A673 (cell line): ENCODE results near the gene RHBDF2. TPM values are rescaled to one million over a fixed set of nuclear protein-coding genes. Genes with fewer than 3 reads are reported as not detected.

Experiments used
- BruUV-seq: library from RNA; stranded (reverse); fragments of 400-500 nt; replicated peaks from 2 replicates; lab custom pipeline; 2021; lab: Mats Ljungman, UMichigan
- CTCF ChIA-PET: fragments of 300-600 bp; sonication (Branson Sonifier 250); formaldehyde crosslinking; loops from one replicate; lab custom pipeline; 2022; ENCODE audit warnings: antibody characterized with exemption; lab: Charles Lee
- POLR2A ChIA-PET: fragments of 300-600 bp; sonication (Branson Sonifier 250); formaldehyde crosslinking; loops from one replicate; lab custom pipeline; 2022; ENCODE audit warnings: antibody characterized with exemption; ENCODE audit not compliant: low non-redundant PET; lab: Charles Lee
- DNase-seq: peaks from one replicate; pipeline ENCODE4 v3.0.0-alpha.2; 2015; ENCODE audit warnings: low spot score
- H3K27ac ChIP-seq: fragments of 200-600 bp; sonication (generic); 2 replicates; pipeline ENCODE4 v1.5.1; 2016; ENCODE audit warnings: mixed run types, low read depth, mild to moderate bottlenecking, mixed read lengths, antibody characterized with exemption, low read length; ENCODE audit not compliant: poor library complexity, severe bottlenecking
- H3K27me3 ChIP-seq: fragments of 200-600 bp; sonication (generic); replicated peaks from 2 replicates; pipeline ENCODE4 v1.6.1; 2017; ENCODE audit warnings: mixed run types, low read depth, mild to moderate bottlenecking, mixed read lengths, antibody characterized with exemption, low read length; ENCODE audit not compliant: insufficient read depth, poor library complexity
- H3K36me3 ChIP-seq: fragments of 200-600 bp; sonication (generic); 2 replicates; pipeline ENCODE4 v1.6.1; 2016; ENCODE audit warnings: mixed run types, mild to moderate bottlenecking, mixed read lengths, antibody characterized with exemption, low read length; ENCODE audit not compliant: insufficient read depth, poor library complexity, severe bottlenecking
- H3K4me1 ChIP-seq: fragments of 200-600 bp; sonication (generic); 2 replicates; pipeline ENCODE4 v1.6.1; 2017; ENCODE audit warnings: mixed run types, mild to moderate bottlenecking, mixed read lengths, antibody characterized with exemption, low read length; ENCODE audit not compliant: insufficient read depth, poor library complexity, severe bottlenecking
- H3K4me3 ChIP-seq: fragments of 200-600 bp; sonication (generic); 2 replicates; pipeline ENCODE4 v1.5.1; 2016; ENCODE audit warnings: low read depth, mixed run types, mild to moderate bottlenecking, mixed read lengths, low read length; ENCODE audit not compliant: poor library complexity, severe bottlenecking
- H3K9me3 ChIP-seq: fragments of 200-600 bp; sonication (generic); 2 replicates; pipeline ENCODE4 v1.6.1; 2016; ENCODE audit warnings: mixed run types, low read depth, mild to moderate bottlenecking, mixed read lengths, antibody characterized with exemption, low read length; ENCODE audit not compliant: poor library complexity, severe bottlenecking
- EZH2 ChIP-seq: fragments of 200-600 bp; sonication (generic); IDR thresholded peaks from 2 replicates; pipeline ENCODE4 v1.6.1; 2017; ENCODE audit warnings: borderline replicate concordance, low read depth, mild to moderate bottlenecking, mixed read lengths, antibody characterized with exemption, low read length; ENCODE audit not compliant: poor library complexity, severe bottlenecking
- intact Hi-C: fragments of 100-400 bp; cut with micrococcal nuclease; formaldehyde crosslinking; loops from one replicate; pipeline ENCODE4 v1.10.0; 2022; ENCODE audit not compliant: unreplicated experiment
- total RNA-seq: library from RNA; stranded (reverse); gene quantifications from 2 replicates; pipeline ENCODE4 v1.2.3, GENCODE V29; 2021
- TF ChIP-seq, protein P1 (sequence below): fragments of 300-800, 200-600 bp; sonication (generic); conservative IDR thresholded peaks from 2 replicates; pipeline ENCODE4 v1.5.1; 2017; ENCODE audit warnings: low read depth, mild to moderate bottlenecking, antibody characterized with exemption, low read length, moderate library complexity, mixed read lengths

Gene RHBDF2
- total RNA-seq, 1 experiment from 2014 or later: 20.4 TPM

GRCh38 chr17:76433693-76434092 lies 67.5 kb downstream of the RHBDF2 start:
- CTCF ChIA-PET: no interaction called here
- H3K27me3 ChIP-seq: no peaks in the 10 kb centered on the region
- DNase-seq: no peak
- H3K36me3 ChIP-seq: no peaks in the 10 kb centered on the region
- H3K27ac ChIP-seq: no peak overlapping the region
- H3K9me3 ChIP-seq: no peaks in the 10 kb centered on the region
- intact Hi-C loops: no loop called here
- no TSS peak for BruUV-seq
- no peak overlapping the region for H3K4me3 ChIP-seq
- no peaks in the 10 kb centered on the region for H3K4me1 ChIP-seq
- POLR2A ChIA-PET: no interaction called here
- no peak for TF ChIP-seq EZH2
- TF ChIP-seq, protein P1, sequence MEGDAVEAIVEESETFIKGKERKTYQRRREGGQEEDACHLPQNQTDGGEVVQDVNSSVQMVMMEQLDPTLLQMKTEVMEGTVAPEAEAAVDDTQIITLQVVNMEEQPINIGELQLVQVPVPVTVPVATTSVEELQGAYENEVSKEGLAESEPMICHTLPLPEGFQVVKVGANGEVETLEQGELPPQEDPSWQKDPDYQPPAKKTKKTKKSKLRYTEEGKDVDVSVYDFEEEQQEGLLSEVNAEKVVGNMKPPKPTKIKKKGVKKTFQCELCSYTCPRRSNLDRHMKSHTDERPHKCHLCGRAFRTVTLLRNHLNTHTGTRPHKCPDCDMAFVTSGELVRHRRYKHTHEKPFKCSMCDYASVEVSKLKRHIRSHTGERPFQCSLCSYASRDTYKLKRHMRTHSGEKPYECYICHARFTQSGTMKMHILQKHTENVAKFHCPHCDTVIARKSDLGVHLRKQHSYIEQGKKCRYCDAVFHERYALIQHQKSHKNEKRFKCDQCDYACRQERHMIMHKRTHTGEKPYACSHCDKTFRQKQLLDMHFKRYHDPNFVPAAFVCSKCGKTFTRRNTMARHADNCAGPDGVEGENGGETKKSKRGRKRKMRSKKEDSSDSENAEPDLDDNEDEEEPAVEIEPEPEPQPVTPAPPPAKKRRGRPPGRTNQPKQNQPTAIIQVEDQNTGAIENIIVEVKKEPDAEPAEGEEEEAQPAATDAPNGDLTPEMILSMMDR: no peak

- DNase-seq: peak; percentile 49
These were observed 68.4 kb downstream of the RHBDF2 start for GRCh38 chr17:76432712-76433336.

GRCh38 chr17:76432004-76432403 lies 69.2 kb downstream of the RHBDF2 start:
- CTCF ChIA-PET: no interaction called here
- Histone ChIP-seq H3K27me3 (no peaks in the 10 kb centered on the region), H3K4me1 (peaks cover 7% of the 10 kb centered on the region), H3K9me3 (no peaks in the 10 kb centered on the region), H3K4me3 (no peak overlapping the region), H3K36me3 (no peaks in the 10 kb centered on the region), H3K27ac (no peak overlapping the region)
- TF ChIP-seq, protein P1: no peak
- TF ChIP-seq EZH2: no peak
- BruUV-seq: no TSS peak
- POLR2A ChIA-PET: no interaction called here
- intact Hi-C loops: no loop called here
- no peak for DNase-seq

More at GRCh38 chr17:76432712-76433336, 68.4 kb downstream of the RHBDF2 start:
- peaks cover 5% of the 10 kb centered on the region for H3K4me1 ChIP-seq
- BruUV-seq: no TSS peak
- CTCF ChIA-PET: no interaction called here
- POLR2A ChIA-PET: no interaction called here
- no peaks in the 10 kb centered on the region for H3K36me3 ChIP-seq
- no peaks in the 10 kb centered on the region for H3K9me3 ChIP-seq
- H3K27ac ChIP-seq: no peak overlapping the region
- H3K27me3 ChIP-seq: no peaks in the 10 kb centered on the region
- TF ChIP-seq EZH2: no peak
- TF ChIP-seq, protein P1: peak; percentile 50; the same call in 1 of the 2 replicates
- no peak overlapping the region for H3K4me3 ChIP-seq
- intact Hi-C loops: no loop called here
